DMS153 (cell line): ENCODE results near the gene SH2D2A.
A peak's percentile ranks its signal among the peaks of the same experiment; 100 is the strongest.

Experiments used
- DNase-seq: peaks from one replicate; lab custom pipeline; 2025; lab: John Stamatoyannopoulos, UW

The SH2D2A gene

DNA sequence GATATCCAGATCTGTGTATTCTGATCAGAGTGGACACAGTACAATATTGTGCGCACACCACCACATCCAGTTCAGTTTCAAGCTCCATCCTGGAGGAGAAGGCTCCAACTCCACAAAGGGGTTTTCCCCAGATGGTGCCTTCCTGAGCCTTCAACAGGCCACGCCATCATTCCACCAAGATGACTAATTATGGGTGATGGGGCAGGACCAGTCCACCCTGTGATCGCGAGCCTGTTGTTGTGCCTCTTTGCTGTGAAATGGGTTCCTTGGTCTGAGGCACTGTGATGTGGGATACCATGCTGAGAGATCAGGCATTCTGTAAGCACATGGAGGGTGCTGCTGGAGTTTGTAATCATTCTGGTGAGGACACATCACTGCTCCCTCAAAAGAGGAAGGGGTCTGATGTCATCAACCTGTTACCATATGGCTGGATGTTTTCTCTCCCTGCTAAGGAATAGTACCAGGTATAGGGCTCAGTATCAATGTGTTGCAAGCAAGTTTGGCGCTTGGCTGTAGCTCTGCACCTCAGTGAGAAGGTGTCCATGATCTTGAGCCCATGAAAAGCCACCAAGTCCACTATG is 6.7 kb upstream of the SH2D2A start:
- no peak for DNase-seq

GRCh38 chr1:156822680-156823079 is 6.0 kb upstream of the SH2D2A start:
- DNase-seq: no peak

DNA sequence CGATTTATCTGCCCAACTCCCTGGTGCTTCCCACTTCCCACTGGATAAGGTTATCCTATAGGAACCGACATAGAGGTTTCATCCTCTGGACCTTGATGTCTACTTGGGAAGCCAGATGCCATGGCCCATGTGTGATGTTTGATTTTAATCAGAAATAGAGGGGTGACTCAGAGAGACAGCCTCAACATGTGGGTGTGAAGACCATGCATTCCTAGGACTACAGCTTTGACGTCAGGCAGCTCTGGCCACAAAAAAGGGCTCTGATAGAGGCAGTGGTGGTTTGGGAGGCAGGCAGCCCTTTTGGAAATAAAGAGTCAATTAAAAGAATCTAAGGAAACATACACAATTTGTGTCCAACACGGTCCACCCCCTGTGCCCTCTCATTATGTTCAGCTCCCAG is 5.2 kb upstream of the SH2D2A start:
- DNase-seq: no peak

GRCh38 chr1:156815961-156816422 is 656 bp downstream of the SH2D2A start:
- no peak for DNase-seq

GRCh38 chr1:156815307-156815826 is 1.3 kb downstream of the SH2D2A start:
- DNase-seq: no peak

GRCh38 chr1:156814571-156815260 is 1.9 kb downstream of the SH2D2A start:
- no peak for DNase-seq

DNA sequence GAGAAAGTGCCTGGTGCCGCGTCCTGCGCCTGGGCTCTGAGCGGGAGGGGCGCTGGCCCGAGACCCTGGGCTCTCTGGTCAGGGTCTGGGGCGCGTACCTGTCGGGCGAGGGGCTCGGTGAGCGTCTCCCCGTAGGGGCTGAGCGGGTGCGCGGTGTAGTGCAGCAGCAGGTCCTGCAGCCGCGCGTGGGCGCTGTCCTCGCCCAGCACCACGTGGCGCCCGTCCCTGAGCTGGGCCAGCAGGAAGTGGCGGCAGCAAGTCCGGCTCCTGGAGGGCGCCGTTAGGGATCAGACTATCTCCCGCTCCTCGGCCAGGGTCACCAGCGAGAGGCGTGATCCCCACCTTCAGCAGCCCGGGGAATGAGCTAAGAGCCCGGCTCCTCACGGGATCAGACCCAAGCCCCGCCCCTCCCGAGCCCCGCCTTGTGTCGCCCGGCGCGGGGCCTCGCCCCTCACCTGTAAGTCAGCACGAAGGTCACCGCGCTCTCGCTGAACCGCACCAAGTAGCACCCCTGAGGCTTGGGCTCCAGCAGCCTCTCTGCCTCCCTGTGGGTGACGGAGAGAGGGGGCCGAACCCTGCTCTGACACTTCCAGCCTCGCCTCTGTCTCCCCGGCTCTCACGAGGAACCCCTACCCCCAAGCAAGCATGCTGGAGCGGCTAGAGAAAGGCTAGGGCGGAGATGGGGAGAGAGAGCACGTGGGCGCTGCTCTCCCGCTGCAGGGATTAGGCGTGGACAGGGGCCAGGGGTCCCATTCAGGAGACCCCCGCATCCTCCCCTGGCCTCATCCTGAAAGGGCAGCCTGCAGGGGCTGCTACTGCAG is 2.7 kb downstream of the SH2D2A start:
- DNase-seq: peak; percentile 44

- no peak for DNase-seq
Observed at GRCh38 chr1:156813298-156813697, 3.4 kb downstream of the SH2D2A start.

DNA sequence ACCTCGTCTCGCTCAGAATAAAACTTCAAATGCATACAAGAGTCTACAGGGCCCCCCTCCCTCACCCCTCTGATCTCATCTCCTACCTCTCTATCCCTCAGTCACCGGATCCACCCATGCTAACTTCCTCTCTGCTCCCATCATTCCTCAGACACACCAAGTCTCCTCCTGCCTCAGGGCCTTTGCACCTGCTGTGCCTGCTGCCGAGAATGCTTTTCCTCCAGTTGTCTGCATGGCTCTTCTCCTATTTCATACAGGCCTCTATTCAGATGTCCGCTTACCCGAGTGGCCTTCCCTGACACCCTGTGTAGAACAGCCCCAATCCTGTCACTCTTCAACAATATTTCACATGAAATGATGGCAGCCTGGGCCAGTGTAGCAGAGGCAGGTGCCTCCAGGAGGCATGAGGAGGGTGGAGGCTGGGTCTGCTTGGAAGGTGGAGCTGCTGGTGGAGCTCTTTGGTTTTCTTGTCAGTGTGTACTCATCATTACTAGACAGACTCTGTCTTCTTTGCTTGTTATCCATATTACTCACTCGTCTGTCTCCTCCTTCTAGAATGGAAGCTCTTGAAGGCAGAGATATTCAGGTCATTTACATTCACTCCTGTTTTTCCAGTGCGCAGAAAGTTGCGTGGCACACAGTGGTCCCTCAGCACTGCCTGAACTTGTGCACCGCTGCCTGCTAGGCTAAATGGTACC is 4.2 kb downstream of the SH2D2A start:
- DNase-seq: no peak

DNA sequence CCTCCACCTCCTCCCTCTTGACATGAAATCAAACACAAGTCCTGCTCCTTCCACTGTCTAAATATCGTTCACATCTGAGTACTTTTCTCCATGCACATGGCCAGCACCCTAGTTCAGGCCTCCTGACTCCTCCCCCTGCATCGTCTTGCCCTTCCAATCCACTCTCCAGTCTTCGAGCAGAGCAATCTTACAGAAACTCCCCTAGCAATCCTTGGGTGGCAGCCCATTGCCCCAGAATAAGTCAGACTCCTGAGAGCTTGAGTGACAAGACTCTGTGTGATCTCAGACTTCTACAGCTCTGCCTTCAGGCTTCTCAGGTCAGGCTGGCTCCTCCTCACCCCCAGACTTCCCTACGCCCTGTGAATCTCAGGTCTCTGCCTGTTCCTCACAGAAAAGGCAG is 5.5 kb downstream of the SH2D2A start:
- DNase-seq: no peak

GRCh38 chr1:156809711-156810366 is 6.8 kb downstream of the SH2D2A start:
- DNase-seq: no peak

GRCh38 chr1:156809281-156809680 is 7.4 kb downstream of the SH2D2A start:
- DNase-seq: no peak

DNA sequence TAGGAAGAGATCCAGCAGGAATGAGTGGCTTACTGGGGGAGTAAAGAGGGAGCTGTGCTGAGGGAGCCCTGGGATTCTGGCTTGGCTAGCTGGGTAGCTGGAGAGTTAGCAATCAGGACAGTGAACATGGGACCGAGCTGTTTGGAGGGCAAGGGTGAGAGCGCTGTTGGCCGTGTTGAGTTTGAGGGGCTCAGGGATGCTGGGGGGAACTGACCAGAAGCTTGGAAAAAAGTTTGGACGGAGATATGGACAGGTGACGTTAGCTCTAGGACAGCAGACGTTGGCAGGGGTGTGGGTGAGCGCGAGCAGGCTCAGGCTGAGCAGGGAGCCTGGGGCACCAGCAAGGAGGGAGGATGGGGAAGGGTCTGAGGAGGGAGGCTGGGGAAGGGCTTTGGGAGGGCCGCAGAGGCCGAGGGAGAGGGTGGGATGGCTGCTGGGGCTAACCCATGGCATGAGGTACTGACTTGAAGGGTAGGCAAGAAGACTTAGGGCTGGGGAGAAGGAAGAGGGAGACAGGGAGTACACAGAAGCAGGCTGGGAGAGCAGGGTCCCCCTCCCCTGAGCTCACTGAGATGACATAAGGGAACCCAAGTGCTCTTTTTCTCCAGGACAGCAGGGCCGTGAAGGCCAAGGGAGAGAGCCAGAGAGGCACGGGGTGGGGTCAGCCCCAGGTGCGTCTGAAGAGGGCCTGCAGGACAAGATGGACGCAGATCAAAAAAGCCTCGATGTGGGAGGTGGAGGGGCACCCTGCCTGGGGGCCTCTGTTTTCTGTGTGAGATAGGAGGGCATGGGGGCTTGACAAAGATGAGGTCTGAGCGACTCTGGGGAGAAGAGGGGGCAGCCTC is 8.2 kb downstream of the SH2D2A start:
- DNase-seq: no peak

DNA sequence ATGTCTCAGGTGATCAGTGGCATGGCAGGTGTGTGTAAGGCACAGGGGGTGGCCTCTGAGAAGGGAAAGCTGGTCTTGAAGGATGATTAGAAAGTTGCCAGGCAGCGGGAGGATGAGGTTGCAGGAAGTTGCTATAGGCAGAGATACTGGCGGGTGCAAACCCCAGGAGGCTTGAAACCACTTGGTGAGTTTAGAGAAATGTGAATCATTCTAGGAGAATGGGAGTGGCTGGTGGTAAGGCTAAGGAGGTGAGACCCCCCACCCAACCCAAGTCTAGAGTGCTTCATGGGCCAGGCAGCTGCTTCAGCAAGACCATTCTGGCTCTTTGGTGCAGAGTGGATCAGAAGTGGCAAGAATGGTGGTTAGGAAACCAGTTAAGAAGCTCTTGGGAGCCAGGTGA is 9.0 kb downstream of the SH2D2A start:
- no peak for DNase-seq

- DNase-seq: no peak
Observed at GRCh38 chr1:156806512-156807440, 9.9 kb downstream of the SH2D2A start.

- no peak for DNase-seq
Observed at GRCh38 chr1:156805766-156806511, 10.7 kb downstream of the SH2D2A start.

- DNase-seq: peak; percentile 78
Observed at GRCh38 chr1:156804572-156805243, 11.9 kb downstream of the SH2D2A start.

GRCh38 chr1:156804026-156804425 is 12.6 kb downstream of the SH2D2A start:
- DNase-seq: no peak
